ENCODE data around the gene CT45A8. TPM values are rescaled to one million over a fixed set of nuclear protein-coding genes. Genes with fewer than 3 reads are reported as not detected.
"Not testable (repeated sequence)": the region's sequence is repeated elsewhere in the genome, so short reads cannot be mapped to it uniquely, and the experiment has no call there.

CT45A8 gene, protein sequence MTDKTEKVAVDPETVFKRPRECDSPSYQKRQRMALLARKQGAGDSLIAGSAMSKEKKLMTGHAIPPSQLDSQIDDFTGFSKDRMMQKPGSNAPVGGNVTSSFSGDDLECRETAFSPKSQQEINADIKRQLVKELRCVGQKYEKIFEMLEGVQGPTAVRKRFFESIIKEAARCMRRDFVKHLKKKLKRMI
- not detected for total RNA-seq
- not detected for polyA plus RNA-seq
- long read RNA-seq, donor 1, result 0 reads
- long read RNA-seq, donor 2, result 0 reads
- long read RNA-seq, donor 3, result 0 reads

- H3K27ac ChIP-seq; DNase-seq; ATAC-seq; H3K4me1 ChIP-seq; H3K9me3 ChIP-seq; H3K27me3 ChIP-seq; H3K4me3 ChIP-seq; H3K36me3 ChIP-seq; intact Hi-C loops (cut with DNase I): not testable (repeated sequence)
- WGBS, 4 donors, result no CpG with 5 or more reads among the region's 17 CpGs
These were observed at the start of gene CT45A8 for GRCh38 chrX:135854438-135854837. Gene CT45A8 (minus strand): TSS chrX:135854538. CDS start chrX:135850783, 3,755 bp downstream.

- intact Hi-C loops (cut with DNase I), result no loop called here
- no peak for ATAC-seq
- H3K4me3 ChIP-seq, result no peak within 1 kb of the TSS
These were observed 39.0 kb upstream of the CT45A8 start, which contains the start of the genes CT45A10 and SAGE1 for GRCh38 chrX:135893294-135893817. Gene CT45A10 (minus strand): TSS chrX:135893444. CDS start chrX:135885344, 8,100 bp downstream. Gene SAGE1 (plus strand): TSS chrX:135893716. CDS start chrX:135896243, 2,527 bp downstream.

GRCh38 chrX:135892781-135893180, 38.4 kb upstream of the CT45A8 start:
- intact Hi-C loops (cut with DNase I), result no loop called here
- peaks cover 0 to 5% (median 0%) of the 10 kb centered on the region in 9 donors for H3K27me3 ChIP-seq

More at GRCh38 chrX:135893294-135893817, 39.0 kb upstream of the CT45A8 start, which contains the start of the genes CT45A10 and SAGE1:
- Histone ChIP-seq H3K4me1 (no peaks in the 10 kb centered on the region), H3K27ac (no peak within 1 kb of the TSS), H3K36me3 (no peaks in the 10 kb centered on the region), H3K9me3 (peaks cover 0 to 4% (median 0%) of the 10 kb centered on the region in 12 donors), H3K27me3 (peaks cover 0 to 5% (median 0%) of the 10 kb centered on the region in 9 donors)
- WGBS, 4 donors, result 82 to 89% (median 86%) methylated on average over 22 of the region's 22 CpGs
- no peak for DNase-seq
- TF ChIP-seq POLR2A (IDR thresholded peaks at IDR 0.05), result no peak
- TF ChIP-seq, protein P1, sequence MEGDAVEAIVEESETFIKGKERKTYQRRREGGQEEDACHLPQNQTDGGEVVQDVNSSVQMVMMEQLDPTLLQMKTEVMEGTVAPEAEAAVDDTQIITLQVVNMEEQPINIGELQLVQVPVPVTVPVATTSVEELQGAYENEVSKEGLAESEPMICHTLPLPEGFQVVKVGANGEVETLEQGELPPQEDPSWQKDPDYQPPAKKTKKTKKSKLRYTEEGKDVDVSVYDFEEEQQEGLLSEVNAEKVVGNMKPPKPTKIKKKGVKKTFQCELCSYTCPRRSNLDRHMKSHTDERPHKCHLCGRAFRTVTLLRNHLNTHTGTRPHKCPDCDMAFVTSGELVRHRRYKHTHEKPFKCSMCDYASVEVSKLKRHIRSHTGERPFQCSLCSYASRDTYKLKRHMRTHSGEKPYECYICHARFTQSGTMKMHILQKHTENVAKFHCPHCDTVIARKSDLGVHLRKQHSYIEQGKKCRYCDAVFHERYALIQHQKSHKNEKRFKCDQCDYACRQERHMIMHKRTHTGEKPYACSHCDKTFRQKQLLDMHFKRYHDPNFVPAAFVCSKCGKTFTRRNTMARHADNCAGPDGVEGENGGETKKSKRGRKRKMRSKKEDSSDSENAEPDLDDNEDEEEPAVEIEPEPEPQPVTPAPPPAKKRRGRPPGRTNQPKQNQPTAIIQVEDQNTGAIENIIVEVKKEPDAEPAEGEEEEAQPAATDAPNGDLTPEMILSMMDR (IDR thresholded peaks at IDR 0.05), result no peak

GRCh38 chrX:135890087-135890585, 35.8 kb upstream of the CT45A8 start:
- Histone ChIP-seq H3K27ac (no peak overlapping the region), H3K36me3 (no peaks in the 10 kb centered on the region), H3K4me1 (no peaks in the 10 kb centered on the region), H3K9me3 (peaks cover 0 to 4% (median 0%) of the 10 kb centered on the region in 12 donors), H3K27me3 (no peaks in the 10 kb centered on the region), H3K4me3 (no peak overlapping the region)
- no peak for TF ChIP-seq POLR2A (IDR thresholded peaks at IDR 0.05)
- TF ChIP-seq, protein P1 (IDR thresholded peaks at IDR 0.05), result no peak
- intact Hi-C loops (cut with DNase I), result no loop called here
- WGBS, 4 donors, result 85 to 90% (median 86%) methylated on average over 12 to 14 of the region's 14 CpGs
- no peak for DNase-seq
- ATAC-seq, result no peak

More at GRCh38 chrX:135892781-135893180, 38.4 kb upstream of the CT45A8 start:
- TF ChIP-seq POLR2A (IDR thresholded peaks at IDR 0.05), result no peak
- TF ChIP-seq, protein P1 (IDR thresholded peaks at IDR 0.05), result no peak
- no peak overlapping the region for H3K4me3 ChIP-seq
- 80 to 89% (median 87%) methylated on average over 8 to 11 of the region's 11 CpGs for WGBS, 4 donors
- H3K36me3 ChIP-seq, result no peaks in the 10 kb centered on the region
- H3K4me1 ChIP-seq, result no peaks in the 10 kb centered on the region
- no peak overlapping the region for H3K27ac ChIP-seq
- ATAC-seq (no peak), DNase-seq (no peak)
- H3K9me3 ChIP-seq, result peaks cover 0 to 4% (median 0%) of the 10 kb centered on the region in 12 donors
